CD4-positive, alpha-beta T cell (primary cell): ENCODE data around the gene PHKA1. TPM values are rescaled to one million over a fixed set of nuclear protein-coding genes. Genes with fewer than 3 reads are reported as not detected.

Source experiments
- ATAC-seq: fragments of 200-7000 bp; cut with Tn5 transposase; one replicate; pipeline ENCODE4 v1.10.0; 2022; ENCODE audit warnings: mild to moderate bottlenecking; ENCODE audit not compliant: poor library complexity
- CTCF ChIA-PET: fragments of 350-600 bp; sonication (Branson Sonifier 250); formaldehyde crosslinking; loops from one replicate; lab custom pipeline; 2021; ENCODE audit warnings: antibody characterized with exemption, inconsistent platforms; lab: Charles Lee
- POLR2A ChIA-PET: fragments of 350-600 bp; sonication (Branson Sonifier 250); formaldehyde crosslinking; loops from one replicate; lab custom pipeline; 2021; ENCODE audit warnings: antibody characterized with exemption, inconsistent platforms; lab: Charles Lee
- DNase-seq, 14 experiments: peaks; one replicate each; pipeline ENCODE4 v3.0.0-alpha.2; 2013 to 2020; ENCODE audit warnings: mixed read lengths in 2 of 14
- H3K27ac ChIP-seq, 2 donors: one replicate each; pipeline versions ENCODE4 v1.5.1 to v1.7.0; 2013; ENCODE audit warnings: low read length in 2 of 2, low read depth in 1 of 2, mild to moderate bottlenecking in 1 of 2
- H3K27me3 ChIP-seq, 2 experiments: 1 replicate in 1 of 2; 2 replicates in 1 of 2; pipeline versions ENCODE4 v1.6.1 to v1.7.0; 2013; ENCODE audit warnings: low read length in 2 of 2, control low read depth in 1 of 2, mild to moderate bottlenecking in 1 of 2, moderate library complexity in 1 of 2; ENCODE audit not compliant: insufficient read depth in 2 of 2, control insufficient read depth in 1 of 2
- H3K36me3 ChIP-seq: one replicate; pipeline ENCODE4 v1.6.1; 2013; ENCODE audit warnings: low read length, control low read depth; ENCODE audit not compliant: insufficient read depth
- H3K4me1 ChIP-seq: one replicate; pipeline ENCODE4 v1.6.1; 2013; ENCODE audit warnings: low read length, control low read depth; ENCODE audit not compliant: insufficient read depth
- H3K4me3 ChIP-seq: one replicate; pipeline ENCODE4 v1.5.1; 2013; ENCODE audit warnings: mild to moderate bottlenecking, low read length, moderate library complexity
- H3K9me3 ChIP-seq, 2 experiments: 1 replicate in 1 of 2; 2 replicates in 1 of 2; pipeline versions ENCODE4 v1.6.1 to v1.7.0; 2013; ENCODE audit warnings: low read length in 2 of 2, mild to moderate bottlenecking in 2 of 2, control low read depth in 1 of 2, moderate library complexity in 1 of 2; ENCODE audit not compliant: control insufficient read depth in 1 of 2, insufficient read depth in 1 of 2
- H3K27ac Mint-ChIP-seq: one replicate; pipeline ENCODE4 v1.8.0; 2020; ENCODE audit warnings: mixed read lengths
- H3K27me3 Mint-ChIP-seq: one replicate; pipeline ENCODE4 v1.8.0; 2021; ENCODE audit warnings: mixed read lengths
- H3K36me3 Mint-ChIP-seq: one replicate; pipeline ENCODE4 v1.8.0; 2021; ENCODE audit warnings: low read depth, mixed read lengths
- H3K4me1 Mint-ChIP-seq: one replicate; pipeline ENCODE4 v1.8.0; 2021; ENCODE audit warnings: low read depth, mixed read lengths
- H3K4me3 Mint-ChIP-seq: one replicate; pipeline ENCODE4 v1.8.0; 2020; ENCODE audit warnings: mild to moderate bottlenecking, mixed read lengths
- H3K9me3 Mint-ChIP-seq: one replicate; pipeline ENCODE4 v1.8.0; 2020; ENCODE audit warnings: mixed read lengths
- CTCF ChIP-seq: fragments of 200-600 bp; IDR thresholded peaks from one replicate; pipeline ENCODE4 v1.8.0; 2022; ENCODE audit warnings: antibody characterized with exemption, mild to moderate bottlenecking
- intact Hi-C, 2 experiments: fragments of 100-400 bp; cut with DNase I in 1 of 2; cut with micrococcal nuclease in 1 of 2; formaldehyde crosslinking; loops; one replicate each; pipeline versions ENCODE4 v1.15.1 to v1.9.0; 2023 to 2025; cut with DNase I, micrococcal nuclease
- total RNA-seq, 174 experiments: library from RNA in 2 of 174; stranded (reverse) in 2 of 174; gene quantifications; one replicate each; pipeline ENCODE4 v1.2.3 and lab custom pipeline; 2021 to 2026

Gene PHKA1
- total RNA-seq, 2 experiments from 2014 or later, result 0.39 to 0.63 TPM

- TF ChIP-seq CTCF, result no peak
- no peak overlapping the region for H3K4me3 Mint-ChIP-seq
- no peak overlapping the region for H3K27ac Mint-ChIP-seq
- Histone ChIP-seq H3K9me3 (no peaks in the 10 kb centered on the region), H3K27ac (no peak overlapping the region), H3K27me3 (peaks cover 0 to 4% of the 10 kb centered on the region in 2 experiments), H3K36me3 (no peaks in the 10 kb centered on the region), H3K4me1 (no peaks in the 10 kb centered on the region), H3K4me3 (no peak overlapping the region)
- ATAC-seq (no peak), DNase-seq (no peak)
- intact Hi-C loops, result loop anchor here in 1 of 2 experiments (10.0 kb wide), 1 partner anchor 302 kb away; the partner anchor contains the start of gene RPS4X
- peaks cover 10% of the 10 kb centered on the region for H3K36me3 Mint-ChIP-seq
- H3K9me3 Mint-ChIP-seq, result no peaks in the 10 kb centered on the region
- POLR2A ChIA-PET, result no interaction called here
- H3K4me1 Mint-ChIP-seq, result peaks cover 6% of the 10 kb centered on the region
- H3K27me3 Mint-ChIP-seq, result no peaks in the 10 kb centered on the region
- CTCF ChIA-PET, result no interaction called here
These were observed 137.8 kb downstream of the PHKA1 start for GRCh38 chrX:72576141-72576894.

DNA sequence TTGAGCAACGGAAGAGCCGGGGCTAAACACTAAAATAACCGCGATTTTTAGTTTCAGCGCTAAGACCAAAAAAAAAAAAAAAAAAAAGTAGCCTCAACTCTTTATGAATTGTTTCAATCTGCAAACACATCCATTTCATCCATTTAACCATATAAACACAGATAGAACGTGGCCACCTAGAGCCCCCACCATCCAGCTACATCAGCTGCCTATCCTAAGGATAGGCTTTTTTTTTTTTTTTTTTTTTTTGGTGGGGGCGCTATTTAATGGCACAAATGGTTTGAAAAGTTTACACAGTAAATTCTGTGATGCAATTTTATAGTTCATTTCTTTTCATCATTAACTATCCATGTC is 141.0 kb downstream of the PHKA1 start:
- Histone ChIP-seq H3K4me3 (peak overlapping the region; percentile 88), H3K27me3 (peaks cover 0 to 4% of the 10 kb centered on the region in 2 experiments), H3K9me3 (no peaks in the 10 kb centered on the region), H3K36me3 (peaks cover 7% of the 10 kb centered on the region), H3K4me1 (no peaks in the 10 kb centered on the region), H3K27ac (no peak overlapping the region)
- Mint-ChIP-seq H3K9me3 (no peaks in the 10 kb centered on the region), H3K4me3 (peak overlapping the region; percentile 97), H3K4me1 (peaks cover 6% of the 10 kb centered on the region), H3K36me3 (peaks cover 17% of the 10 kb centered on the region), H3K27ac (peak overlapping the region; percentile 80), H3K27me3 (no peaks in the 10 kb centered on the region)
- ChIA-PET CTCF (interaction anchor here (1.0 kb wide), 1 partner anchor 296 kb away, joined by 4 read pairs; the partner anchor contains the start of gene RPS4X), POLR2A (no interaction called here)
- intact Hi-C loops, result loop anchor here in 1 of 2 experiments (10.0 kb wide), 1 partner anchor 298 kb away; the partner anchor contains the start of gene RPS4X
- TF ChIP-seq CTCF, result no peak
- no peak for DNase-seq
- no peak for ATAC-seq

DNA sequence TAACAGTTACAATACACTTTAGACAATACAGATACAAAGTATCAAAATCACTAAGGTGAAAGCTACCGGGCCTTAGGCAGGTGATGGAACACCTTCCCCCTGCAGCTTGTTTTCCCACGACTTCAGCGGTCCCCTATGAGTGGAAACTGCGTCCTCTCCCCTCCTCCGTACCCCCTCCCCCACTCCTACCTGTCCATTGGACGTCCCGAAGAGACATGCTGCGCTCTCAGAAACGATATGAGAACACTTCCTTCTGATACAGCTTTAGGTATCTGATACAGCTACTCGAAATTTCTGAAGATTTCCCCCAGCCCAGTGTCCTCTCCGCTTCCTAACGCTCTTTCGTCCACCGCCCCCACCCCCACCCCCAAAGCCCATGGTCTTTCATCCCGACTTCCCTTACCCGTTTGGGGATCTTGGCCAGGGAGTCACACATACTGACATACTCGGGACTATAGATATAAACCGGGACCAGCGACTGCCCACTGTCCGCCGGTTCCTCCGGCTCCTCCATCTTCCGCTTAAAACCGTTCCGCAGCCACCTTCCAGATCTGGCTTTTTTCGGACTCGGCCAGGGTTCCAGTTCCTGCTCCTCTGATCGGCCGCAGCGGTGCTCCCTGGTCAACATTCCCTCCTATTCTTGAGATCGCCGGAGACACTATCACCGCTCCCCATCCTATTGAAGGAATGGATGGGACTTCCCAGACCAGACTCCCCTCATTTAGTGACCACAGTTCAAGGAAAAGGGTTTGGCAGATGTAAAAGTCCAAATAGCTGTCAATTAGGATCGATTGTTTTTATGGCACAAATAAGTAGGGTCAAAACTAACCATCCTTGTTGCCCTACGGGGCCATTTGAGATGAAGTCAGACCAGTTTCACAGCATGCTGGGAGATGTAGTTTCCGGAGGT is 141.6 kb downstream of the PHKA1 start, which contains the start of gene HDAC8:
Gene HDAC8, minus strand, starts transcription at position 596 of the 910 bp plus-strand sequence. Its CDS starts 82 bp downstream, at position 514.
- intact Hi-C loops, result loop anchor here in 1 of 2 experiments (10.0 kb wide), 1 partner anchor 298 kb away; the partner anchor contains the start of gene RPS4X
- CTCF ChIA-PET, result interaction anchor here (1.0 kb wide), 1 partner anchor 295 kb away, joined by 4 read pairs; the partner anchor contains the start of gene RPS4X
- POLR2A ChIA-PET, result interaction anchor here (1.3 kb wide), 1 partner anchor 295 kb away, joined by 3 read pairs; the partner anchor contains the start of gene RPS4X
- Histone ChIP-seq H3K4me1 (no peaks in the 10 kb centered on the region), H3K27ac (peak within 1 kb of the TSS in 1 of 2 donors; percentile 64), H3K27me3 (peaks cover 0 to 4% of the 10 kb centered on the region in 2 experiments), H3K36me3 (peaks cover 12% of the 10 kb centered on the region), H3K4me3 (peak within 1 kb of the TSS; percentile 88), H3K9me3 (no peaks in the 10 kb centered on the region)
- no peaks in the 10 kb centered on the region for H3K9me3 Mint-ChIP-seq
- H3K4me3 Mint-ChIP-seq, result peak within 1 kb of the TSS; percentile 97
- H3K27ac Mint-ChIP-seq, result peak within 1 kb of the TSS; percentile 80
- no peaks in the 10 kb centered on the region for H3K27me3 Mint-ChIP-seq
- H3K4me1 Mint-ChIP-seq, result peaks cover 6% of the 10 kb centered on the region
- DNase-seq (peak; percentile 7 to 79 (median 24)), ATAC-seq (peak; percentile 83)
- H3K36me3 Mint-ChIP-seq, result peaks cover 22% of the 10 kb centered on the region
- no peak for TF ChIP-seq CTCF
